Measurements from ENCODE around the gene HSBP1. TPM values are rescaled to one million over a fixed set of nuclear protein-coding genes. Genes with fewer than 3 reads are reported as not detected.

The HSBP1 gene
- total RNA-seq, 1 experiment from 2014 or later, result 167 TPM

DNA sequence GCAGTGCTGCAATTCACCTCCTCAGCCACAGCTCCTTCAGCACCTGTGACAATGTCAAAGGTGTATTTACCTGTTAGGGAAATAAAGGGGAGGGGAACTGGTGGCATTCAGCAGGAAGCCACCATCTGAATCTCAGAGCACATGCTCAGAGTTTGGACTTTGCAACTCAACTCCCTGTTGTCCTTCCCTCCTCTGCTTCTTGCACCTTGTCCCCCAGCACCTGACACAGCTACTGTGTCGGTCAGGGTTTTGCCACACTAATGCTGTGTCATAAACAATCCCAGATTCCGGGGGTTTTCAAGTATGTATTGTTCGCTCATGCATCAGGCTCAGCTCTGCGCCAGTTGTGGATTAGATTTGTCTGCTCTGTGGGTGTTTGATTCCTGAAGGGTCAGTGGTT is 43.7 kb downstream of the HSBP1 start:
- no peaks in the 10 kb centered on the region for H3K36me3 ChIP-seq (ENCODE audit: low read depth, low read length)
- no peak overlapping the region for H3K4me3 ChIP-seq (ENCODE audit: low read length)
- DNase-seq (no peak), ATAC-seq (no peak)
- no peaks in the 10 kb centered on the region for H4K20me1 ChIP-seq (ENCODE audit: low read length)
- H3K27ac ChIP-seq (ENCODE audit: low read length), result no peak overlapping the region
- POLR2A ChIA-PET (ENCODE audit: unreplicated experiment), result no interaction called here
- intact Hi-C loops (cut with micrococcal nuclease), result no loop called here
- TF ChIP-seq EZH2 (IDR thresholded peaks at IDR 0.05; ENCODE audit: low read length, unreplicated experiment) (no peak), EZH2phosphoT487 (IDR thresholded peaks at IDR 0.05; ENCODE audit: borderline replicate concordance, low read length) (no peak)
- no peaks in the 10 kb centered on the region for H3K9me2 ChIP-seq (replicated peaks; ENCODE audit: low read length)
- no peaks in the 10 kb centered on the region for H3K9me3 ChIP-seq (ENCODE audit: low read length)
- H3K79me2 ChIP-seq (ENCODE audit: low read length), result no peaks in the 10 kb centered on the region
- CTCF ChIA-PET, result no interaction called here
- no peaks in the 10 kb centered on the region for H3F3A ChIP-seq (ENCODE audit: low read length, unreplicated experiment)
- BruUV-seq (replicated peaks), result no TSS peak
- H3K9ac ChIP-seq (ENCODE audit: low read length), result no peak overlapping the region
- no peak overlapping the region for H2AFZ ChIP-seq (ENCODE audit: low read length)
- H3K4me2 ChIP-seq (ENCODE audit: low read length), result no peak overlapping the region
- H3K27me3 ChIP-seq (ENCODE audit: low read length), result peaks cover 62% of the 10 kb centered on the region
- H3K4me1 ChIP-seq (ENCODE audit: insufficient read depth, low read length), result no peaks in the 10 kb centered on the region

DNA sequence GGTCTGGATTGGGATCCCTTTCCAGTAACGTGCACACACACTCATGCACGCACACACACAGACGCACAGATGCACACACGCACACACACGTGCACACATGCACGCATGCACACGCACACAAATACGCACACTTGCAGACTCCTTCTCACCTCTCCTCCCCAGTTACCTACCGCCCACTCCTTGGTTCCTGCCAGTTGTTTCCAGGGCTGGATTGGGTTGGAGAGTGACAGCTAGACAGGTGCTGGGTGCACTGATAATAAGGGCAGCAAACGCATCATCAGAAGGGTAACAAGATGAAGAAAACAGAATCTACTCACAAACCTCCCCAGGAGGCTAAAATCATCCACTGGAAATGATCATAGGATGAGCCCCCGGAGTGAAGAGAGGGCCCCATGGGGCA is 45.0 kb downstream of the HSBP1 start:
- intact Hi-C loops (cut with micrococcal nuclease), result no loop called here
- ChIA-PET CTCF (no interaction called here), POLR2A (ENCODE audit: unreplicated experiment) (no interaction called here)
- H3F3A ChIP-seq (ENCODE audit: low read length, unreplicated experiment), result no peaks in the 10 kb centered on the region
- H3K4me1 ChIP-seq (ENCODE audit: insufficient read depth, low read length), result no peaks in the 10 kb centered on the region
- H3K9ac ChIP-seq (ENCODE audit: low read length), result no peak overlapping the region
- ATAC-seq, result no peak
- TF ChIP-seq EZH2 (IDR thresholded peaks at IDR 0.05; ENCODE audit: low read length, unreplicated experiment) (no peak), EZH2phosphoT487 (IDR thresholded peaks at IDR 0.05; ENCODE audit: borderline replicate concordance, low read length) (no peak)
- TF ChIP-seq, protein P1, sequence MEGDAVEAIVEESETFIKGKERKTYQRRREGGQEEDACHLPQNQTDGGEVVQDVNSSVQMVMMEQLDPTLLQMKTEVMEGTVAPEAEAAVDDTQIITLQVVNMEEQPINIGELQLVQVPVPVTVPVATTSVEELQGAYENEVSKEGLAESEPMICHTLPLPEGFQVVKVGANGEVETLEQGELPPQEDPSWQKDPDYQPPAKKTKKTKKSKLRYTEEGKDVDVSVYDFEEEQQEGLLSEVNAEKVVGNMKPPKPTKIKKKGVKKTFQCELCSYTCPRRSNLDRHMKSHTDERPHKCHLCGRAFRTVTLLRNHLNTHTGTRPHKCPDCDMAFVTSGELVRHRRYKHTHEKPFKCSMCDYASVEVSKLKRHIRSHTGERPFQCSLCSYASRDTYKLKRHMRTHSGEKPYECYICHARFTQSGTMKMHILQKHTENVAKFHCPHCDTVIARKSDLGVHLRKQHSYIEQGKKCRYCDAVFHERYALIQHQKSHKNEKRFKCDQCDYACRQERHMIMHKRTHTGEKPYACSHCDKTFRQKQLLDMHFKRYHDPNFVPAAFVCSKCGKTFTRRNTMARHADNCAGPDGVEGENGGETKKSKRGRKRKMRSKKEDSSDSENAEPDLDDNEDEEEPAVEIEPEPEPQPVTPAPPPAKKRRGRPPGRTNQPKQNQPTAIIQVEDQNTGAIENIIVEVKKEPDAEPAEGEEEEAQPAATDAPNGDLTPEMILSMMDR (conservative IDR thresholded peaks at IDR 0.05; ENCODE audit: low read depth, low read length), result no peak
- no peaks in the 10 kb centered on the region for H3K36me3 ChIP-seq (ENCODE audit: low read depth, low read length)
- H2AFZ ChIP-seq (ENCODE audit: low read length), result no peak overlapping the region
- H3K27ac ChIP-seq (ENCODE audit: low read length), result no peak overlapping the region
- no peaks in the 10 kb centered on the region for H4K20me1 ChIP-seq (ENCODE audit: low read length)
- H3K79me2 ChIP-seq (ENCODE audit: low read length), result no peaks in the 10 kb centered on the region
- H3K9me2 ChIP-seq (replicated peaks; ENCODE audit: low read length), result no peaks in the 10 kb centered on the region
- no peak for DNase-seq
- peaks cover 54% of the 10 kb centered on the region for H3K27me3 ChIP-seq (ENCODE audit: low read length)
- no peaks in the 10 kb centered on the region for H3K9me3 ChIP-seq (ENCODE audit: low read length)
- BruUV-seq (replicated peaks), result no TSS peak
- H3K4me2 ChIP-seq (ENCODE audit: low read length), result no peak overlapping the region
- H3K4me3 ChIP-seq (ENCODE audit: low read length), result no peak overlapping the region

DNA sequence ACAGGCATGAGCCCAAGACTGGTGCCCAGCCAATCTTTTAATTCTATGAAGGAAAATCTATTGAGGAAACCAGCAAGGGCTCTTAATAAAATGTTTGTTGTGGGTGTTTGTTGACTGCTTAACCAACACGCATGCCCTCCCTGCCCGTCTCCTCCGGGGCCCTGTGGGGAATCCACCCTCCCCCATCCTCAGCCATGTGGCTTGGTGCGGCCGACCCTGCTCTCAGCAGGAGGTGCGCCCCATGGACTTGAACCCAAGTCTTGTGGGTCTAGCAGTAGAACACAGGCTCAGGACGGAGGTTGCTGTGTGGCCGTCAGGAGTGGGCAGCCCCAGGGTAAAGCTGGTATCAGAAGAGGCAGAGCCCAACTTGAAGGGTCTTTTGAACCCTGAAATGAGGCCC is 46.1 kb downstream of the HSBP1 start:
- Histone ChIP-seq H2AFZ (ENCODE audit: low read length) (no peak overlapping the region), H3K4me3 (ENCODE audit: low read length) (no peak overlapping the region), H4K20me1 (ENCODE audit: low read length) (no peaks in the 10 kb centered on the region), H3K4me2 (ENCODE audit: low read length) (no peak overlapping the region), H3K9ac (ENCODE audit: low read length) (no peak overlapping the region), H3K27me3 (ENCODE audit: low read length) (peaks cover 53% of the 10 kb centered on the region), H3K9me2 (replicated peaks; ENCODE audit: low read length) (no peaks in the 10 kb centered on the region), H3K9me3 (ENCODE audit: low read length) (no peaks in the 10 kb centered on the region), H3F3A (ENCODE audit: low read length, unreplicated experiment) (no peaks in the 10 kb centered on the region), H3K36me3 (ENCODE audit: low read depth, low read length) (no peaks in the 10 kb centered on the region), H3K79me2 (ENCODE audit: low read length) (no peaks in the 10 kb centered on the region), H3K27ac (ENCODE audit: low read length) (no peak overlapping the region), H3K4me1 (ENCODE audit: insufficient read depth, low read length) (no peaks in the 10 kb centered on the region)
- intact Hi-C loops (cut with micrococcal nuclease), result no loop called here
- no peak for ATAC-seq
- CTCF ChIA-PET, result no interaction called here
- DNase-seq, result no peak
- no peak for TF ChIP-seq EZH2 (IDR thresholded peaks at IDR 0.05; ENCODE audit: low read length, unreplicated experiment)
- no peak for TF ChIP-seq EZH2phosphoT487 (IDR thresholded peaks at IDR 0.05; ENCODE audit: borderline replicate concordance, low read length)
- TF ChIP-seq, protein P1 (conservative IDR thresholded peaks at IDR 0.05; ENCODE audit: low read depth, low read length), result no peak
- BruUV-seq (replicated peaks), result no TSS peak
- POLR2A ChIA-PET (ENCODE audit: unreplicated experiment), result no interaction called here

All from PC-3 (cell line).